Neural progenitor cell (in vitro differentiated cells): Measurements from ENCODE around the gene RALGAPA2. TPM values are rescaled to one million over a fixed set of nuclear protein-coding genes. Genes with fewer than 3 reads are reported as not detected.

Experiments
- DNase-seq: peaks from one replicate; pipeline ENCODE4 v3.0.0-alpha.2; 2016; ENCODE audit warnings: low spot score
- H2AFZ ChIP-seq: fragments of 200-600 bp; sonication (generic); replicated peaks from 2 replicates; pipeline ENCODE4 v1.6.1; 2016; ENCODE audit warnings: antibody characterized with exemption
- H3F3A ChIP-seq: fragments of 200-600 bp; sonication (generic); 2 replicates; pipeline ENCODE4 v1.6.1; 2016; ENCODE audit warnings: antibody characterized with exemption, low read depth
- H3K27ac ChIP-seq: fragments of 200-600 bp; sonication (generic); 2 replicates; pipeline ENCODE4 v1.5.1; 2016; ENCODE audit warnings: mild to moderate bottlenecking
- H3K27me3 ChIP-seq: fragments of 200-600 bp; sonication (generic); 2 replicates; pipeline ENCODE4 v1.6.1; 2016; ENCODE audit warnings: mild to moderate bottlenecking, moderate library complexity
- H3K36me3 ChIP-seq: fragments of 200-600 bp; sonication (generic); 2 replicates; pipeline ENCODE4 v1.5.1; 2016
- H3K4me1 ChIP-seq: fragments of 200-600 bp; sonication (generic); 2 replicates; pipeline ENCODE4 v1.6.1; 2016; ENCODE audit warnings: mixed run types
- H3K4me2 ChIP-seq: fragments of 200-600 bp; sonication (generic); 2 replicates; pipeline ENCODE4 v1.6.1; 2016
- H3K4me3 ChIP-seq: fragments of 200-600 bp; sonication (generic); 2 replicates; pipeline ENCODE4 v1.5.1; 2016
- H3K79me2 ChIP-seq: fragments of 200-600 bp; sonication (generic); 2 replicates; pipeline ENCODE4 v1.6.1; 2016; ENCODE audit warnings: low read depth
- H3K9ac ChIP-seq: fragments of 200-600 bp; sonication (generic); 2 replicates; pipeline ENCODE4 v1.6.1; 2016
- H3K9me3 ChIP-seq: fragments of 200-600 bp; sonication (generic); 2 replicates; pipeline ENCODE4 v1.5.1; 2016; ENCODE audit warnings: low read depth
- H4K20me1 ChIP-seq: fragments of 200-600 bp; sonication (generic); 2 replicates; pipeline ENCODE4 v1.6.1; 2016; ENCODE audit warnings: low read depth
- H3K27ac Mint-ChIP-seq: 3 replicates; pipeline ENCODE4 v1.8.0; 2021; ENCODE audit warnings: mixed read lengths
- H3K27me3 Mint-ChIP-seq: 2 replicates; pipeline ENCODE4 v1.8.0; 2022; ENCODE audit warnings: low read depth, mild to moderate bottlenecking, inconsistent platforms, moderate library complexity, mixed read lengths; ENCODE audit not compliant: insufficient read depth
- H3K36me3 Mint-ChIP-seq: 3 replicates; pipeline ENCODE4 v1.8.0; 2021; ENCODE audit warnings: mixed read lengths
- H3K4me1 Mint-ChIP-seq: 3 replicates; pipeline ENCODE4 v1.8.0; 2021; ENCODE audit warnings: mixed read lengths
- H3K4me3 Mint-ChIP-seq: 3 replicates; pipeline ENCODE4 v1.8.0; 2021; ENCODE audit warnings: mild to moderate bottlenecking, moderate library complexity, mixed read lengths
- H3K9me3 Mint-ChIP-seq: 3 replicates; pipeline ENCODE4 v1.8.0; 2020; ENCODE audit warnings: mixed read lengths
- EZH2 ChIP-seq: fragments of 200-600 bp; sonication (generic); IDR thresholded peaks from 2 replicates; pipeline ENCODE4 v1.6.1; 2017; ENCODE audit warnings: antibody characterized with exemption, mild to moderate bottlenecking, moderate library complexity
- EZH2phosphoT487 ChIP-seq: fragments of 200-600 bp; sonication (generic); IDR thresholded peaks from 2 replicates; pipeline ENCODE4 v1.6.1; 2017; ENCODE audit warnings: antibody characterized with exemption
- total RNA-seq: library from RNA; depleted of rRNA; stranded (reverse); fragments of >200 nt; gene quantifications from 2 replicates; pipeline ENCODE4 v1.2.3, GENCODE V29; 2015; ENCODE audit warnings: low replicate concordance
- TF ChIP-seq, protein P1 (sequence below): fragments of 200-600 bp; sonication (generic); IDR thresholded peaks from 2 replicates; pipeline ENCODE4 v1.5.1; 2017; ENCODE audit warnings: antibody characterized with exemption, mild to moderate bottlenecking

Gene RALGAPA2
- total RNA-seq, 1 donor from 2014 or later: 25.9 TPM

DNA sequence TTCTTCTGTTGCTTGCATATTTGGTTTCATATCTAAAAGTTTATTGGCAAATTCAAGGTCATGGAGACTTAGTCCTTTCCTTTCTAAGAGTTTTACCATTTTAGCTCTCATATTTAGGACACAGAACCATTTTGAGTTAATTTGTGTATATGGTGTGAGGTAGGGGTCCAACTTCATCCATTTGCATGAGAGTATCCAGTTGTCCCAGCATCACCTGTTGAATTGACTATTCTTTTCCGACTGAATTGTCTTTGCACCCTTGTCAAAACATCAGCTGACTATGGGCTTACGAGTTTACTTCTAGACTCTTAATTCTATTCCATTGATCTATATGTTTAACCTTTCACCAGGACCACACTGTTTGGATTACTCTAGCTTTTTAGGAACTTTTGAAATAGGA is 157.5 kb downstream of the RALGAPA2 start:
- TF ChIP-seq EZH2phosphoT487: no peak
- TF ChIP-seq, protein P1, sequence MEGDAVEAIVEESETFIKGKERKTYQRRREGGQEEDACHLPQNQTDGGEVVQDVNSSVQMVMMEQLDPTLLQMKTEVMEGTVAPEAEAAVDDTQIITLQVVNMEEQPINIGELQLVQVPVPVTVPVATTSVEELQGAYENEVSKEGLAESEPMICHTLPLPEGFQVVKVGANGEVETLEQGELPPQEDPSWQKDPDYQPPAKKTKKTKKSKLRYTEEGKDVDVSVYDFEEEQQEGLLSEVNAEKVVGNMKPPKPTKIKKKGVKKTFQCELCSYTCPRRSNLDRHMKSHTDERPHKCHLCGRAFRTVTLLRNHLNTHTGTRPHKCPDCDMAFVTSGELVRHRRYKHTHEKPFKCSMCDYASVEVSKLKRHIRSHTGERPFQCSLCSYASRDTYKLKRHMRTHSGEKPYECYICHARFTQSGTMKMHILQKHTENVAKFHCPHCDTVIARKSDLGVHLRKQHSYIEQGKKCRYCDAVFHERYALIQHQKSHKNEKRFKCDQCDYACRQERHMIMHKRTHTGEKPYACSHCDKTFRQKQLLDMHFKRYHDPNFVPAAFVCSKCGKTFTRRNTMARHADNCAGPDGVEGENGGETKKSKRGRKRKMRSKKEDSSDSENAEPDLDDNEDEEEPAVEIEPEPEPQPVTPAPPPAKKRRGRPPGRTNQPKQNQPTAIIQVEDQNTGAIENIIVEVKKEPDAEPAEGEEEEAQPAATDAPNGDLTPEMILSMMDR: no peak
- no peak for TF ChIP-seq EZH2
- Mint-ChIP-seq H3K27ac (no peak overlapping the region), H3K27me3 (peaks cover 4% of the 10 kb centered on the region), H3K36me3 (peaks cover 16% of the 10 kb centered on the region), H3K4me1 (no peaks in the 10 kb centered on the region), H3K9me3 (peaks cover 7% of the 10 kb centered on the region), H3K4me3 (no peak overlapping the region)
- Histone ChIP-seq H3K9me3 (peaks cover 9% of the 10 kb centered on the region), H3K9ac (no peak overlapping the region), H2AFZ (no peak overlapping the region), H3K36me3 (no peaks in the 10 kb centered on the region), H3K4me3 (no peak overlapping the region), H3K27ac (no peak overlapping the region), H3K27me3 (no peaks in the 10 kb centered on the region), H3K4me2 (no peak overlapping the region), H3F3A (no peaks in the 10 kb centered on the region), H4K20me1 (no peaks in the 10 kb centered on the region), H3K4me1 (peaks cover 8% of the 10 kb centered on the region), H3K79me2 (no peaks in the 10 kb centered on the region)
- DNase-seq: no peak

DNA sequence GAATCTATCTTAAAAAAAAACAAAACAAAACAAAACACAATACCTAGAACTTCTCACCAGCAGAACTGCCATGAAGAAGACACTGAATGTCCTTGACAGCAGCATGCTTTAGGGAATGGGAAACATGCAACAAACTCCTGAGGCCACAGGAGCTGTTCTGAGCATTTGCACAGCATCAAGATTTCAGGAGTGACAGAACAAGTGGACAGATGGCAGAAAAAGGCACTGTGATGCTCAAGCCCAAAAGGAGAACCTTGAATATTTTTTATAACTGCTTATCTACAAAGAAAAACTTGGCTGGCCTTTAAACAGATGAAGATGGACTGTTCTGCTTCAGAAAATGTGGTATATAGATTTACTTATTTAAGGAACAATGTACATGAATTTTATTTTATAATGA is 158.9 kb downstream of the RALGAPA2 start:
- Mint-ChIP-seq H3K4me1 (no peaks in the 10 kb centered on the region), H3K9me3 (peaks cover 7% of the 10 kb centered on the region)
- no peak for DNase-seq

DNA sequence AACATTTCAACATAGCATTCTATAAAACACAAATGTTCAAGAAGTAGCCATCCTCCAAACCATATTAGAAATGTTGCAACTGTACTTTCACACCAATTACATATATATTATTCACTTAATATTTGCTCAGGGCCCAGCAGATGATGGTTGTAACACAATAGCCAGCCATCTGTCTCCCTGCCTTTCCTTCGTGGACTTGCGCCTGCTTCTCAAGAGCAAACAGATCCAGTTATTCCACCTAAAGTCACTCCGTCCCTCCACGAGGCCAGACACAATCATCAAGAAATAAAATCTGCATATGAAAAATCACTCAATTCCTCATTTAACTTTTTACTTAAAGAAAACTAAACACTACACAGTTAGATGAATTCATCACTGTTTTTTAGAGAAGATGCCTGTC is 160.4 kb downstream of the RALGAPA2 start:
- H3K27me3 ChIP-seq: no peaks in the 10 kb centered on the region
- H4K20me1 ChIP-seq: no peaks in the 10 kb centered on the region
- H3K4me2 ChIP-seq: no peak overlapping the region
- H3K4me3 Mint-ChIP-seq: no peak overlapping the region
- H3K4me1 Mint-ChIP-seq: no peaks in the 10 kb centered on the region
- H3K27ac ChIP-seq: no peak overlapping the region
- DNase-seq: no peak
- no peak overlapping the region for H3K9ac ChIP-seq
- H3K27me3 Mint-ChIP-seq: peaks cover 2% of the 10 kb centered on the region
- H3K27ac Mint-ChIP-seq: no peak overlapping the region
- no peak for TF ChIP-seq EZH2phosphoT487
- TF ChIP-seq, protein P1: no peak
- TF ChIP-seq EZH2: no peak
- H3K79me2 ChIP-seq: no peaks in the 10 kb centered on the region
- H3K36me3 ChIP-seq: no peaks in the 10 kb centered on the region
- peaks cover 9% of the 10 kb centered on the region for H3K9me3 ChIP-seq
- no peak overlapping the region for H3K4me3 ChIP-seq
- peaks cover 10% of the 10 kb centered on the region for H3K36me3 Mint-ChIP-seq
- peaks cover 7% of the 10 kb centered on the region for H3K9me3 Mint-ChIP-seq
- no peak overlapping the region for H2AFZ ChIP-seq
- no peaks in the 10 kb centered on the region for H3K4me1 ChIP-seq
- no peaks in the 10 kb centered on the region for H3F3A ChIP-seq

More for the DNA sequence above, 158.9 kb downstream of the RALGAPA2 start:
- no peaks in the 10 kb centered on the region for H3F3A ChIP-seq
- TF ChIP-seq EZH2: no peak
- TF ChIP-seq, protein P1: no peak
- TF ChIP-seq EZH2phosphoT487: no peak
- Mint-ChIP-seq H3K36me3 (peaks cover 16% of the 10 kb centered on the region), H3K4me3 (no peak overlapping the region), H3K27ac (no peak overlapping the region), H3K27me3 (peaks cover 4% of the 10 kb centered on the region)
- H3K4me1 ChIP-seq: no peaks in the 10 kb centered on the region
- H4K20me1 ChIP-seq: no peaks in the 10 kb centered on the region
- H3K27me3 ChIP-seq: no peaks in the 10 kb centered on the region
- no peak overlapping the region for H3K27ac ChIP-seq
- H3K4me2 ChIP-seq: no peak overlapping the region
- H3K9me3 ChIP-seq: peaks cover 9% of the 10 kb centered on the region
- no peaks in the 10 kb centered on the region for H3K79me2 ChIP-seq
- no peaks in the 10 kb centered on the region for H3K36me3 ChIP-seq
- H3K9ac ChIP-seq: no peak overlapping the region
- H3K4me3 ChIP-seq: no peak overlapping the region
- H2AFZ ChIP-seq: no peak overlapping the region
